GM19193 (cell line): ENCODE measurements around the gene KCTD19.

Experiments
- POLR2A ChIP-seq: IDR thresholded peaks from 4 replicates; pipeline ENCODE4 v1.6.1; 2011; ENCODE audit not compliant: insufficient read depth, insufficient read length; ENCODE audit errors: extremely low read depth

KCTD19 gene

GRCh38 chr16:67257486-67258160, 68.9 kb downstream of the KCTD19 start:
- TF ChIP-seq POLR2A = no peak

- TF ChIP-seq POLR2A = no peak
These were observed 69.8 kb downstream of the KCTD19 start for GRCh38 chr16:67256701-67257230.

- TF ChIP-seq POLR2A = no peak
These were observed 70.9 kb downstream of the KCTD19 start for GRCh38 chr16:67255553-67256221.

GRCh38 chr16:67254801-67255552, 71.6 kb downstream of the KCTD19 start:
- TF ChIP-seq POLR2A = no peak

- TF ChIP-seq POLR2A = no peak
These were observed 73.7 kb downstream of the KCTD19 start for GRCh38 chr16:67252609-67253497.

GRCh38 chr16:67250045-67250327, 76.6 kb downstream of the KCTD19 start:
- TF ChIP-seq POLR2A = no peak

- no peak for TF ChIP-seq POLR2A
These were observed 77.1 kb downstream of the KCTD19 start for GRCh38 chr16:67249178-67250044.

GRCh38 chr16:67248401-67249177, 78.0 kb downstream of the KCTD19 start, which contains the start of gene SLC9A5:
Gene SLC9A5, plus strand, starts transcription at chr16:67248979. Its CDS starts 36 bp downstream, at chr16:67249015.
- peak; percentile 17 for TF ChIP-seq POLR2A

GRCh38 chr16:67248073-67248400, 78.5 kb downstream of the KCTD19 start:
- TF ChIP-seq POLR2A = no peak

- peak; percentile 77 for TF ChIP-seq POLR2A
These were observed 79.1 kb downstream of the KCTD19 start, which contains the start of gene FHOD1 for GRCh38 chr16:67247192-67248072. Gene FHOD1, minus strand, starts transcription at chr16:67247481. Its CDS starts 71 bp downstream, at chr16:67247410.

GRCh38 chr16:67246756-67247191, 79.8 kb downstream of the KCTD19 start:
- no peak for TF ChIP-seq POLR2A
